Uterus (tissue), 4 donors: Measurements from ENCODE around the gene HGFAC. TPM values are rescaled to one million over a fixed set of nuclear protein-coding genes. Genes with fewer than 3 reads are reported as not detected.

ENCODE experiments used
- DNase-seq, 2 donors: peaks; one replicate each; pipeline ENCODE4 v3.0.0-alpha.2; 2019 to 2020
- H3K27ac ChIP-seq, 2 donors: fragments of 200-600 bp; sonication (generic); 1 replicate in 1 of 2; 2 replicates in 1 of 2; pipeline ENCODE4 v1.5.1; 2016 to 2018
- H3K27me3 ChIP-seq, 2 donors: fragments of 200-600 bp; sonication (generic); one replicate each; pipeline ENCODE4 v1.5.1; 2018 to 2019; ENCODE audit warnings: control low read depth in 1 of 2
- H3K36me3 ChIP-seq, 2 donors: fragments of 200-600 bp; sonication (generic); one replicate each; pipeline ENCODE4 v1.5.1; 2019; ENCODE audit warnings: control low read depth in 1 of 2
- H3K4me1 ChIP-seq, 2 donors: fragments of 200-600 bp; sonication (generic); one replicate each; pipeline ENCODE4 v1.5.1; 2018 to 2019; ENCODE audit warnings: control low read depth in 1 of 2
- H3K4me3 ChIP-seq, 2 donors: fragments of 200-600 bp; sonication (generic); 1 replicate in 1 of 2; 2 replicates in 1 of 2; pipeline ENCODE4 v1.5.1; 2018 to 2019; ENCODE audit warnings: mild to moderate bottlenecking in 1 of 2
- H3K9me3 ChIP-seq, 2 donors: fragments of 200-600 bp; sonication (generic); one replicate each; pipeline ENCODE4 v1.5.1; 2019; ENCODE audit warnings: control low read depth in 1 of 2
- POLR2A ChIP-seq, 2 donors: fragments of 450-650 bp; IDR thresholded peaks; one replicate each; pipeline ENCODE4 v1.6.1; 2016; ENCODE audit warnings: antibody characterized with exemption in 2 of 2, mild to moderate bottlenecking in 1 of 2, moderate library complexity in 1 of 2
- intact Hi-C: fragments of 100-400 bp; cut with DNase I; formaldehyde crosslinking; loops from one replicate; pipeline ENCODE4 v1.15.1; 2023; ENCODE audit warnings: low total_unique reads
- total RNA-seq, 4 donors: library from RNA; depleted of rRNA in 3 of 4; stranded (reverse); fragments of >200 nt in 3 of 4; gene quantifications; one replicate each; pipeline versions ENCODE4 v1.1.0 to v1.2.4, GENCODE V29; 2014 to 2023
- TF ChIP-seq, protein P1 (sequence below), 4 experiments: fragments of 200-600 bp in 2 of 4; fragments of 450-650 bp in 2 of 4; sonication (generic) in 2 of 4; IDR thresholded peaks; one replicate each; pipeline ENCODE4 v1.5.1; 2016 to 2019; ENCODE audit warnings: antibody characterized with exemption in 4 of 4, mild to moderate bottlenecking in 2 of 4, moderate library complexity in 1 of 4
- donor health status: DM: yes; HTN: yes; CAD: no.

HGFAC gene
- total RNA-seq, 4 donors from 2014 or later, result 0.28 to 3.1 TPM; not detected in 2

DNA sequence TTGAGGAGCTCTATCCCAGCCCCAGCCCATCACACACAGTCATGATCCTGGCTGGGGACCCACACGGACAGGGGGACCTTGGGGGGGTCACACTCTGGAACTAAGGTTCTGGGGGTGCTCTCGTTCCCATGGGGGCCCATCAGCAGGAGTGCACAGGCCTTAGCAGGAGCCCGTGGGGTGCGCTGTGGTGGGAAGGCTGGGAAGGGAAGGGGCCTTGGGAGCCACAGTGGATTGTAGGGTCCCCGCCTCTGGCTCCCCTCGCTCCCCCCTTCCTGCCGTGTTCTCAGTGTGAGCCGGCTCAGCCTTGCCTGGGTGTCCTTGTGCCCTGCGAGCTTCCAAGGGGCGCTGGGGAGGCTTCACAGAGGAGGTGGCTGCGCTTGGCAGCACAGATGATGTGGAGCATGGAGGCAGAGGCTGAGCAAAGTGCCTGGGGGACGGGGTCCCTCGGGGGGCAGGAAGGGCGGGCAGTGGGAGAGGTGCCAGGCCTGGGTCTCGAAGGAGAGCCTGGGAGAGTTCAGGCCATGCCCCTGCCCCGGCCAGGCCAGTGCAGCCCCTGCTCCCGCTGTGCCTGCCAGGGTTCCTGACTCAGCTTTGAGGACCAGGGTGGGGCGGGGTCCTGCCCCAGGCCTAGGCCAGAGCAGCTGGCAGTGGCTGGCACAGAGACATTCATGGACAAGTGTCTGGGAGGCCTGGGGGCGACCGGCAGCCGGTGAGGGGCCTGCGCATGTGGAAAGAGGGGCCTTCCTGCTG lies 5.5 kb upstream of the HGFAC start:
- Histone ChIP-seq H3K27me3 (no peaks in the 10 kb centered on the region), H3K36me3 (no peaks in the 10 kb centered on the region), H3K4me3 (no peak overlapping the region), H3K9me3 (no peaks in the 10 kb centered on the region), H3K27ac (no peak overlapping the region), H3K4me1 (no peaks in the 10 kb centered on the region)
- intact Hi-C loops, result no loop called here
- no peak for TF ChIP-seq POLR2A (IDR thresholded peaks at IDR 0.05)
- no peak for DNase-seq

DNA sequence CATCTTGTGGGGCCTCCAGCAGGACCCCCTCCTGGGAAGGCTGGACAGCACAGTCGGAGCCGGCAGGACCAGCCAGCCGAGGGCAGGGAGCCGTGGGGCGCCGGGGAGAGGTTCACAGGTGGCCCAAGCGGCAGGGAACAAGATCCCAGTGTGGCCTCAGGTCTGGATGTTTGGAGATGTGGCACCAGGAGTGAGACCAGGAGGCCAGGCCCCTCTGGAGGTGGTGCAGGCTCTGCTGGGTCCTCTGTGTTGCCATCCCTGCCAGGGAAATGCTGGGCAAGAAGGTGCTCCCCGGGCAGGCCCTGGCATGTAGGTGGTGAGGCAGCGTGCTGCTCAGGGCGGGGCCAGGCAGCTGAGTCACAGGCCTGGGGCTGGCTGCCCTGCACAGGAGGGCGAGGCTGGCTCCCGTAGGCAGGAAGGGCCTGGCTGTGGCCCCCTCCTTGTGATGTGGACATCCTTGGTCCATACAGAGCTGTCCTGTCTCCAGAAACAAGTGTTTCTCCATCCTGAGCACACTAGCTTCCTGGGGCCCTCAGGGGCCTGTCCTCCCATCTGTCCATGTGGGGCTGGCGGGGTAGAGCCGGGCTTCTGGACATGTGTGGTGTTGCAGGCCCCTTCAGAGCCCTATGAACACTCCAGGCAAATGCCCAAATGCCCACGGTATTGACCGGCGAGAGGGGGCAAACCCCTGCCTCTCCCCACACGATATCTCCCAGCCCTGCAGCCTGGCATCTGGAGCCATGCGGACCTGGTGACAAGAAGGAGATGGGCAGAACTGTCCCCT lies 4.8 kb upstream of the HGFAC start:
- TF ChIP-seq, protein P1, sequence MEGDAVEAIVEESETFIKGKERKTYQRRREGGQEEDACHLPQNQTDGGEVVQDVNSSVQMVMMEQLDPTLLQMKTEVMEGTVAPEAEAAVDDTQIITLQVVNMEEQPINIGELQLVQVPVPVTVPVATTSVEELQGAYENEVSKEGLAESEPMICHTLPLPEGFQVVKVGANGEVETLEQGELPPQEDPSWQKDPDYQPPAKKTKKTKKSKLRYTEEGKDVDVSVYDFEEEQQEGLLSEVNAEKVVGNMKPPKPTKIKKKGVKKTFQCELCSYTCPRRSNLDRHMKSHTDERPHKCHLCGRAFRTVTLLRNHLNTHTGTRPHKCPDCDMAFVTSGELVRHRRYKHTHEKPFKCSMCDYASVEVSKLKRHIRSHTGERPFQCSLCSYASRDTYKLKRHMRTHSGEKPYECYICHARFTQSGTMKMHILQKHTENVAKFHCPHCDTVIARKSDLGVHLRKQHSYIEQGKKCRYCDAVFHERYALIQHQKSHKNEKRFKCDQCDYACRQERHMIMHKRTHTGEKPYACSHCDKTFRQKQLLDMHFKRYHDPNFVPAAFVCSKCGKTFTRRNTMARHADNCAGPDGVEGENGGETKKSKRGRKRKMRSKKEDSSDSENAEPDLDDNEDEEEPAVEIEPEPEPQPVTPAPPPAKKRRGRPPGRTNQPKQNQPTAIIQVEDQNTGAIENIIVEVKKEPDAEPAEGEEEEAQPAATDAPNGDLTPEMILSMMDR (IDR thresholded peaks at IDR 0.05), result no peak
- TF ChIP-seq POLR2A (IDR thresholded peaks at IDR 0.05), result no peak
- no peaks in the 10 kb centered on the region for H3K27me3 ChIP-seq
- H3K9me3 ChIP-seq, result no peaks in the 10 kb centered on the region
- H3K4me3 ChIP-seq, result no peak overlapping the region
- H3K27ac ChIP-seq, result no peak overlapping the region
- H3K36me3 ChIP-seq, result no peaks in the 10 kb centered on the region
- no peaks in the 10 kb centered on the region for H3K4me1 ChIP-seq
- intact Hi-C loops, result no loop called here
- DNase-seq, result no peak

DNA sequence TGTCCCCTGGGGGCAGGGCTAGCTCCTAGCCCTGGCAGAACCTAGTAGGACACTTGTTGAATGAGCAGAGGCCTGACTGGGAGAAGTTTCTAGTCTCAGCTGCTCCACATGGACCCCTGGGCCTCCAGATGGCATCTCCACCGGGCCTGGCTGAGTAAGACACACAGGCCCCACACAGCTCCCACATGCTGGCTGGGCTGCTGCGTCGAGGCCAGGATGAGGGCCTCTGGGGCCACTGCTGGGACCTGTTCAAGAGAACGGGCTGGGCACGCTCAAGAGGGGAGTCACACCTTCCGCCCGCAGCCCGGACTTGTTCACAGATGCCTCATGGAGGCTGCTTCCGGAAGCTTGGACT lies 4.2 kb upstream of the HGFAC start:
- TF ChIP-seq, protein P1 (IDR thresholded peaks at IDR 0.05), result no peak
- no peak for TF ChIP-seq POLR2A (IDR thresholded peaks at IDR 0.05)
- no peak for DNase-seq
- Histone ChIP-seq H3K27me3 (no peaks in the 10 kb centered on the region), H3K36me3 (no peaks in the 10 kb centered on the region), H3K4me3 (no peak overlapping the region), H3K9me3 (no peaks in the 10 kb centered on the region), H3K27ac (no peak overlapping the region), H3K4me1 (no peaks in the 10 kb centered on the region)
- intact Hi-C loops, result no loop called here

DNA sequence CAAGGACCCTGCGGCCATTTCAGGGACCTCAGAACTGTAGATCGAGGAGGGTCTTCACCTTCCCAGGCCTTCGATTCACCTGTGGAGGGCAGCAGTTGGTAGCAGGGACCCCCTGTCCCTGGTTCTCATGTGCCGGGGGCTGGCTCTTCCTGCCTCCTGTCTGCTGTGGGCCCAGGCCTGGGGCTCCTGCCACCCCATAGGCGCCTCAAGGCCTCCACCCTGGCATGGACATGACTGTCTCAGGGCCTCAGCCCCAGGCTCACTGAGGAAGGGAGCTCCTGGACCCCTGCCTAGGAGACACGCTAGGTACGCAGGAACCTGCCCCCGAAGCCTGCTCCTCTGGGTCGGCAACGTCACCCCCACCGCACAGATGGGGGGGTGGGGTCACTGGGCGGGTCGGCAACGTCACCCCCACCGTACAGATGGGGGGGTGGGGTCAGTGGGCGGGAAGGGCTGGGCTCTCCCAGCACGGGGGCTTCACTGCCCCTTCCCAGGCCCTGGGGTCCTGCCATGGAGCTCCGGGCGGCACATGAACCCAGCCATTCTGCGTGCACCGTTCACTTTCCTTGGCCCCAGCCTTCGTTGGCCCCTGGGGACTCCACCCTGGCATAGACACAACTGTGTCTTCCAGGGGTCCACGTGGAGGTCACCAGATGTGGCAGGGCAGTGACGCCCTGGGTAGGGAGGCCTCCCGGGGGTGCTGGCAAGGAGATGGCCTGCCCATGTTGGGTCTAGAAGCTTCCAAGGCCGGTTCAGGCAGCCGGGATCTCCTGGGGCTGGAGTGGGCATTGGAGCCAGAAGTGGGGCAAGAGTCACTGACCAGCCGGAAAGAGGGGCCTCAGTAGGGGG lies 3.5 kb upstream of the HGFAC start:
- H3K27me3 ChIP-seq, result no peaks in the 10 kb centered on the region
- H3K27ac ChIP-seq, result no peak overlapping the region
- no peak for TF ChIP-seq POLR2A (IDR thresholded peaks at IDR 0.05)
- TF ChIP-seq, protein P1 (IDR thresholded peaks at IDR 0.05), result no peak
- DNase-seq, result no peak
- H3K36me3 ChIP-seq, result no peaks in the 10 kb centered on the region
- no peaks in the 10 kb centered on the region for H3K9me3 ChIP-seq
- no peak overlapping the region for H3K4me3 ChIP-seq
- H3K4me1 ChIP-seq, result no peaks in the 10 kb centered on the region
- intact Hi-C loops, result no loop called here

DNA sequence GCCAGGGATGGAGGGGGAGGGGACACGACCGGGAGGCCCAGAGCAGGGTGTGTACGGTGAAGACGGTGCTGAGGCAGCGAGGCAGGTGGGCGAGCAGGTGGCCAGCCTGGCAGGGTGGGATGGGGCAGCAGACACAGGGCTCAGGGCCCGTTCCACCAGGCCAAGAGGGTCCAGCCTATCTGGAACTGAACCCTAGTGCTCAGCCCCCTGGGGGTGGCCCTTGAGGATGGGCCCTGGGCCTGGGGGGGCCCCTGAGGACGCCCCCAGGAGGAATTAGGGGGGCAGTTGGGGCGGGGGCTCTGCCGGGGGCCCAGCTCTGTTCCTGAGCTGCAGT lies 3.0 kb upstream of the HGFAC start:
- Histone ChIP-seq H3K4me3 (no peak overlapping the region), H3K27me3 (no peaks in the 10 kb centered on the region), H3K36me3 (no peaks in the 10 kb centered on the region), H3K27ac (no peak overlapping the region), H3K9me3 (no peaks in the 10 kb centered on the region), H3K4me1 (no peaks in the 10 kb centered on the region)
- TF ChIP-seq, protein P1 (IDR thresholded peaks at IDR 0.05), result no peak
- no peak for TF ChIP-seq POLR2A (IDR thresholded peaks at IDR 0.05)
- intact Hi-C loops, result no loop called here
- DNase-seq, result no peak
